Epithelial cell of prostate (primary cell): Measurements from ENCODE around the gene BBS7.

ENCODE experiments used
- DNase-seq: peaks from one replicate; pipeline ENCODE4 v3.0.0-alpha.2; 2011; ENCODE audit warnings: low read depth, low spot score
- H3K27ac ChIP-seq: fragments of 450-650 bp; 2 replicates; pipeline ENCODE4 v1.5.1; 2017; ENCODE audit warnings: mild to moderate bottlenecking

Gene BBS7

GRCh38 chr4:121869841-121870822, at the start of gene BBS7:
Gene BBS7 (minus strand): TSS chr4:121870474. CDS start chr4:121870313, 161 bp downstream.
- peak; percentile 39 for DNase-seq
- peak within 1 kb of the TSS; percentile 66 for H3K27ac ChIP-seq

- no peak for DNase-seq
- no peak overlapping the region for H3K27ac ChIP-seq
Measured at GRCh38 chr4:121913667-121914066, 43.4 kb upstream of the BBS7 start.

GRCh38 chr4:121908346-121908745, 38.1 kb upstream of the BBS7 start:
- no peak overlapping the region for H3K27ac ChIP-seq
- DNase-seq: no peak

GRCh38 chr4:121900132-121900983, 30.1 kb upstream of the BBS7 start:
- peak; percentile 5 for DNase-seq
- H3K27ac ChIP-seq: no peak overlapping the region

- no peak for DNase-seq
- no peak overlapping the region for H3K27ac ChIP-seq
Measured at GRCh38 chr4:121898150-121898549, 27.9 kb upstream of the BBS7 start.

- H3K27ac ChIP-seq: no peak overlapping the region
- no peak for DNase-seq
Measured at GRCh38 chr4:121888134-121888533, 17.9 kb upstream of the BBS7 start.

GRCh38 chr4:121885115-121885514, 14.8 kb upstream of the BBS7 start:
- DNase-seq: no peak
- no peak overlapping the region for H3K27ac ChIP-seq

- no peak for DNase-seq
- no peak overlapping the region for H3K27ac ChIP-seq
Measured at GRCh38 chr4:121881158-121881557, 10.9 kb upstream of the BBS7 start.

GRCh38 chr4:121879135-121879534, 8.9 kb upstream of the BBS7 start:
- DNase-seq: no peak
- H3K27ac ChIP-seq: no peak overlapping the region

GRCh38 chr4:121877041-121877773, 6.9 kb upstream of the BBS7 start:
- H3K27ac ChIP-seq: no peak overlapping the region
- no peak for DNase-seq

GRCh38 chr4:121876070-121876469, 5.8 kb upstream of the BBS7 start:
- no peak overlapping the region for H3K27ac ChIP-seq
- DNase-seq: no peak

- no peak overlapping the region for H3K27ac ChIP-seq
- DNase-seq: no peak
Measured at GRCh38 chr4:121875652-121876051, 5.4 kb upstream of the BBS7 start.

- no peak overlapping the region for H3K27ac ChIP-seq
- no peak for DNase-seq
Measured at GRCh38 chr4:121873604-121874003, 3.3 kb upstream of the BBS7 start.

- no peak for DNase-seq
- H3K27ac ChIP-seq: no peak overlapping the region
Measured at GRCh38 chr4:121863799-121864198, 6.5 kb downstream of the BBS7 start.

GRCh38 chr4:121861426-121861825, 8.8 kb downstream of the BBS7 start:
- no peak for DNase-seq
- no peak overlapping the region for H3K27ac ChIP-seq

- no peak overlapping the region for H3K27ac ChIP-seq
- DNase-seq: no peak
Measured at GRCh38 chr4:121860121-121860520, 10.2 kb downstream of the BBS7 start.

- DNase-seq: no peak
- H3K27ac ChIP-seq: no peak overlapping the region
Measured at GRCh38 chr4:121851354-121851753, 18.9 kb downstream of the BBS7 start.

GRCh38 chr4:121846662-121847061, 23.6 kb downstream of the BBS7 start:
- DNase-seq: no peak
- H3K27ac ChIP-seq: no peak overlapping the region

GRCh38 chr4:121842862-121843261, 27.4 kb downstream of the BBS7 start:
- DNase-seq: no peak
- H3K27ac ChIP-seq: no peak overlapping the region

- H3K27ac ChIP-seq: no peak overlapping the region
- no peak for DNase-seq
Measured at GRCh38 chr4:121838136-121838535, 32.1 kb downstream of the BBS7 start.
